Effector CD4-positive, alpha-beta T cell (primary cell): Measurements from ENCODE around the gene SKA1.

ENCODE experiments used
- DNase-seq: peaks from one replicate; pipeline ENCODE4 v3.0.0-alpha.2; 2020
- total RNA-seq: gene quantifications from one replicate; lab custom pipeline; 2026; lab: John Stamatoyannopoulos, UW

The SKA1 gene, protein sequence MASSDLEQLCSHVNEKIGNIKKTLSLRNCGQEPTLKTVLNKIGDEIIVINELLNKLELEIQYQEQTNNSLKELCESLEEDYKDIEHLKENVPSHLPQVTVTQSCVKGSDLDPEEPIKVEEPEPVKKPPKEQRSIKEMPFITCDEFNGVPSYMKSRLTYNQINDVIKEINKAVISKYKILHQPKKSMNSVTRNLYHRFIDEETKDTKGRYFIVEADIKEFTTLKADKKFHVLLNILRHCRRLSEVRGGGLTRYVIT
- 0.75 reads per million for total RNA-seq

DNA sequence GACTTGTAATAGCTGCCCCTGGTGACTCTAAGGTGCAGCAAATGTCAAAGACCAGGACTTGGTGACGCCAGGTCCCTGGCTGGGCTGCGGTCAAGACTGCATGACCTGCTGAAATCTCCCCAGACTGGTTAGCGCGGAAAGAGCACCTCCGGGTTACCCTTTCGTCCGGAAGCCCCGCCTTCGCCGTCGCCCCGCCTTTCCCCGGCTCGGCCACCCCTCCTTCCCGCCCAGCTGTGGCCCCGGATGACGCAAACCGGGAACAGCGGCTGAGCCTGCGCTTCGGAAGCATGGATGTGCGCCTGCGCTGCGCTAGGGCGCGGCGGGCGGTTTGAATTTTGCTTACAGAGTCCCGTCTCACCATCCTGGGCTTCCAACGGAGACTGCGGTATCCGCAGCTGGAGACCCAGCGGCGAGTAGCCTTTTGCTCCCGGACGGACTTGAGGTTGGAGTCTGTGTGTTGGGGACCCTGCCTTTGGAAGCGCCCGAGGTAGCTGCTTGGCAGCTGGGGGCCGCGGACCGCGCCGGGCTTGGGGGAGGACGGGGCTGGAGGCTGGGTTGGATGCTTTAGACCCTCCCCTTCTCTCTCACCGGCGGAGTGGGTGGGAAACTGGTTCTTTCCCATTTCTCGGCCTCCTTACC is at the start of gene SKA1:
TSS of gene SKA1 (plus strand) at position 294 of the 639 bp plus-strand sequence. CDS start 785 bp downstream, outside the sequence.
- DNase-seq: peak; percentile 86

GRCh38 chr18:50327983-50328382 is 46.9 kb upstream of the SKA1 start:
- no peak for DNase-seq

- no peak for DNase-seq
These were observed 44.7 kb upstream of the SKA1 start for GRCh38 chr18:50330176-50330575.

- no peak for DNase-seq
These were observed 43.2 kb upstream of the SKA1 start for GRCh38 chr18:50331691-50332090.

DNA sequence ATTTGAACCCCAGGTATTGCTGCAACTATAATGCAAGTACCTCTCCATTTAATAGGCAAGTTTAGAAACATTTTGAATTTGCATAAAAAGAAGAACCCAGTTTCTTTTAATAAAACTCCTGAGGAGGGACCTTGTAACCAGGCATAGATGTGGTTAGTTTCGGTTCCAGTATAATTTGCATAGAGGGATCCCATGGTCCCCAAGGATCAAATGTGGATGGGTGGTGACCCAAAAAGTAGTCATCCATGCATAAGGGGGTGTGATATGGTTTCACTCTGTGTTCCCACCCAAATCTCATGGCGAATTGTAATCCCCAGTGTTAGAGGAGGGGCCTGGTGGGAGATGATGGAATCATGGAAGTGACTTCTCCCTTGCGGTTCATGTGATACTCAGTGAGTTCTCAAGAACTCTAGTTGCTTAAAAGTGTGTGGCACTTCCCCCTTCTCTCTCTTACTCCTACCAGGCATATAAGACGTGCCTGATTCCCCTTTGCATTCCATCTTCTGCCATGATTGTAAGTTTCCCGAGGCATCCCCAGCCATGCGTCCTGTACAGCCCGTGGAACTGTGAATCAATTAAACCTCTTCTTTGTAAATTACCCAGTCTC is 40.2 kb upstream of the SKA1 start:
- DNase-seq: no peak

DNA sequence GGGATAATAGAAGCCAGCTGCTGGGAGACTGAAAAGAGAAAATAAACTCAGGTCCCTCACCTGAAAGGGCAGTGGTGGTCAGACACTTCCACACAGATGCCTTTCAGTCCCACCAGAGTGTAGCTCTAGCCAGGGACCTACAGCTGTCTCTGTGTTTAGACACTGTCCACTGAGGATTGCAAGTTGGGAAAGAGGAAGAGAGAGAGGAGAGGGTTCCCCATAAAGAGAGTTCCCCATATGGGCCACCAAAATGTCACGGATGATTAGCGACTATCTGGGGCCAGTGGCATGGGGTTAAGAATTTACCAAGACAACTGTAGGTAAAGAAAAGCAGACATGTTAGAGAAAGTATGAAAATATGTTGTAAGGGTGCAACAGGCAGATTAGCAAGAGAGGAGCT is 36.7 kb upstream of the SKA1 start:
- no peak for DNase-seq

DNA sequence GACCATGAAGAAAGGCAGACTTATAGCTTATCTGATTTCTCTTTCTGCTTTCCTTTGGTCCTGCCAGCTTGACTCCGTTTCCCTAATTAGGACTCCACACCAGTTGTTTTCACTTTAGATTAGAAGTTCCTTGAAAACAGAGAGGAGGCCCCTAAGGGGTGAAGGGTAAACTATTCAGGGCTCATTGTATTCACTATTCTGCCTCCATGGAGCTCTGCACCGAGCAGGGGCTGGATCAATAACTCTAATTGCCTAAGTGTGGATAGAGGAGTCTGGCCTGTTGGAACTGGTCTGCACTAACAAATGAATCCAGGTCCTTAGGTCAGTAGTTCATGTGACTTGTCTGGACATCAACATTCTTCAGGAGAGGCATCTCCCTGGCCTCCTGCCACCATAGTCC is 36.1 kb upstream of the SKA1 start:
- DNase-seq: no peak

DNA sequence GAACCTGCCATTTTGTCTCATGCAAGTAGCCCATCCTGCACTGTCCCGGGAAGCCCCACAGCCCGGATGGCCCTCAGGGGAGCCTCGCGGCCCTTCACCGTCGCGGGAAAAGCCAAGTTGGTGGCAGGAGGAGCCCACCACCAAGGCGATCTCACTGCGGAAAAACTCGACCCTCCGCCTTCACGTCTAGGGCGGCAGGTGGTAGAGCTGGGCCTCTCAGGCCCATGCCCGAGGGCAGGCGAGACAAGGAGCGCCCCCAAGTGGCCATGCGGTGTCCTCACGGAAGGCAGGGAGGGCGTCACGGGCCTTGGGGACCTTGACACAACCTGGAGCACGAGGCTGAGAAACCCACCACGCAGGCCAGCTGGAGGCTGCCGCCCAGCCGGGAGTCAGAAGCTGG is 34.8 kb upstream of the SKA1 start:
- no peak for DNase-seq

DNA sequence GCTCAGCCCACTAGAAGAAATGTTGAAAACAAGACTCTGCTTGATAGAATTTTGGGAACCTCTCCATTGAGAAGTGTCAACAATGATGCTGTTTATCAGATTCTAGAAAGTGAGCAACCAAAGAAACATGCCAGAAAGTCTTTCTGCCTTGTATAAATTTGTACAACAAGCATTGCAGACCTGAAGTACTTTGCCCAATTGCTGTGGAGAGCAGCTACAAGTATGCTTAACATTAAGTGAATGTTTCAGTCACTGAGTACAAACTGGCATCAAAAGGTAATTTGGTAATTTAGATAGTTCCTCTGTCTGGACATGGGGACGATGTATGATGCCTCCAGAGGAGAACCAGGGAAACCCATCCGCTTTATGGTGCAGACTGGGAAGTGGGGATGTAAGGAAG is 33.4 kb upstream of the SKA1 start:
- no peak for DNase-seq

GRCh38 chr18:50350699-50351098 is 24.1 kb upstream of the SKA1 start:
- DNase-seq: no peak

- DNase-seq: no peak
These were observed 18.6 kb upstream of the SKA1 start for GRCh38 chr18:50356036-50356945.

DNA sequence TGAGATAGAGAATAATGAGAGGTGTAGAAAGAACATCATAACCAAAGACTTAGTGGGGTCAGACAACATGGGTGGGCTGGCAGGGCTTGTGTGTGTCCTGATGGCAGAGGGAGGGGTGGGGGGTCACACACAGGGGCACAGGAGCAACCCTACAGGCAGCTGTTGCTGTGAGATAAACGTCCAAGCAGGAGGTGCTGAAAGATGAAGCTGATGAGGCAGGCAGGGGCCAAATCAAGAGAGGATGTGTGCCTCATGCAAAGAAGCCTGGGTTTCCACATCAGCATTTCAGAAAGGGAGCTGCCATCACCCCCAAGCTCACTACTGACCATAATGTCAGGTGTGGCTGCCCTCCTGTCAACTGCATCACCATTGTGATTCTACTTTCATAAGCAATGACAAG is 16.0 kb upstream of the SKA1 start:
- no peak for DNase-seq

DNA sequence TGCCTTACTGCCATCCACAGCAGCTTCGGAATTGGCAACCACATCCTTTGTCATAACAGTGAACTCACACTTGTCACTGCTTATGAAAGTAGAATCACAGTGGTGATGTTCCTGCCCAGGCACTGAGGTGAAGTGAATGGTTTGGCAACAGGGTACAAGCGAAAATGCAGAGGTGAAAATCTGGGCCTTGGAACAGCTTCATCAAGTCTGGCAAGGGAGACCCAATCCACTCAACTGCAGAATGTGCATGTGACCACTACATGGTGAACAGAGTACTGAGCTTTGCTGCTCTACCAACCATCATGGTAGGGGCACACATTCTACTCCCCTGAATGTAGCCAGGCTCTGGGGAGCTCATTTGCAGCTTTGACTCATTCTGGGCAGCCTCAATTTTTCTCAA is 15.0 kb upstream of the SKA1 start:
- DNase-seq: no peak

- DNase-seq: no peak
These were observed 14.2 kb upstream of the SKA1 start for GRCh38 chr18:50360611-50361010.

GRCh38 chr18:50369672-50370071 is 5.2 kb upstream of the SKA1 start:
- DNase-seq: no peak

GRCh38 chr18:50372743-50373142 is 2.1 kb upstream of the SKA1 start:
- DNase-seq: no peak

GRCh38 chr18:50373561-50374219 is 1.2 kb upstream of the SKA1 start:
- DNase-seq: no peak

- no peak for DNase-seq
These were observed 560 bp upstream of the SKA1 start for GRCh38 chr18:50374220-50374752.

- DNase-seq: no peak
These were observed 2.4 kb downstream of the SKA1 start for GRCh38 chr18:50377061-50377798.

DNA sequence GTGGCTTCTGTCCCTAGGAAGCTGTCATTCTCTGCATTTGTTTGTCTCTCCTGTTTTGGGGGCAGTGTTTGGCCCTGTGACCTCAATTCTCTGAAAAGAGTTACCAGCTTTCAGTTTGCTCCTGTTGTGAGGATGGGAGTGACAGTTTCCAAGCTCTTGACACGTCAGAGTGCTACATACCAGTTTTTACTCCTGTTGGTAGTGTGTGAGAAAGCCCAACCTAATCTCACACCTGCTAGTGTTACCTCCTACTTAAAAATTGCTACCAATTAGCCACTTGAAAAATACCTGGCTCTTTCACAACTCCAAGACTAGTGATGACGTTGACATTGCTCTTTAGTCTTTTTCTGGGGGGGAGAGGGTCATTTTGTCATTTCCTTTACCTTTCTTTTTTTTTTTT is 14.1 kb downstream of the SKA1 start:
- no peak for DNase-seq

DNA sequence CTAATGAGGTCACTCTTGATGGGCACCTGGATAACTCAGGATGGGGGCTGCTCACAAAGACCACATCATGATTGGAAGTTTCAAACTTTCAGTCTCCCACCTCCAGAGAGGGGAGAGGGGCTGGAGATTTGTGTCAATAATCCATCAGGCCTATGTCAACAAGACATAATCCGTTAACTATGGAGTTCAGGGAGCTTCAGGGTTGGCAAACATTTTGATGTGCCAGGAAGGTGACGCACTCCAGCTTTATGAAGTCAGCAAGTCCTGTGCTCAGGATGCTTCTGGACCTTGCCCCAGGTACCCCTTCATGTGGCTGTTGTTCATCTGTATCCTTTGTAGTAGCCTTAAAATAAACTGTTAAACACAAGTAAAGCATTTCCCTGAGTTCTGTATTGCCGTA is 19.0 kb downstream of the SKA1 start:
- DNase-seq: no peak

DNA sequence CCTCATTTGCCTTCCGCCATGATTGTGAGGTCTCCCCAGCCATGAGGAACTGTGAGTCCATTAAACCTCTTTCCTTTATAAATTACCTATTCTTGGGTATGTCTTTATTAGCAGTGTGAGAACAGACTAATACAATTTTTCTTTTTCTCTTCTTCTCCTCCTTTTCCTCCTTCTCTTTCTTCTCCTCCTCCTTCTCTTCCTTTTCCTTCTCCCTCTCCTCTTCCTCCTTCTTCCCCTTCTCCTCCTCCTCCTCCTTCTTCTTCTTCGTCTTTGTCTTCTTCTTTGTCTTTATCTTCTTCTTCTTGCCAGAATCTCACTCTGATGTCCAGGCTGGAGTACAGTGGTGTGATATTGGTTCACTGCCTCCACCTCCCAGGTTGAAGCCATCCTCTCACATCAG is 20.2 kb downstream of the SKA1 start:
- DNase-seq: no peak
